SH-SY5Y (cell line): ENCODE data around the gene C4BPA.

Experiments
- GATA2 ChIP-seq: IDR thresholded peaks from 2 replicates; pipeline ENCODE4 v1.6.1; 2011; ENCODE audit warnings: mild to moderate bottlenecking, low read depth, low read length
- GATA3 ChIP-seq: IDR thresholded peaks from 2 replicates; pipeline ENCODE4 v1.6.1; 2011; ENCODE audit warnings: low read depth, mild to moderate bottlenecking, low read length, moderate library complexity

The C4BPA gene

GRCh38 chr1:207070811-207071210 is 33.2 kb upstream of the C4BPA start:
- no peak for TF ChIP-seq GATA3
- TF ChIP-seq GATA2, result no peak

- TF ChIP-seq GATA3, result no peak
- no peak for TF ChIP-seq GATA2
Observed at GRCh38 chr1:207071426-207071825, 32.6 kb upstream of the C4BPA start.

- TF ChIP-seq GATA3 (no peak), GATA2 (no peak)
Observed at GRCh38 chr1:207072233-207072632, 31.8 kb upstream of the C4BPA start.

- TF ChIP-seq GATA3 (no peak), GATA2 (no peak)
Observed at GRCh38 chr1:207073906-207074820, 29.9 kb upstream of the C4BPA start.

GRCh38 chr1:207076181-207076955 is 27.7 kb upstream of the C4BPA start:
- TF ChIP-seq GATA3, result no peak

GRCh38 chr1:207077012-207077411 is 27.0 kb upstream of the C4BPA start:
- TF ChIP-seq GATA3 (no peak), GATA2 (no peak)

GRCh38 chr1:207077470-207078377 is 26.3 kb upstream of the C4BPA start:
- TF ChIP-seq GATA3, result no peak
- TF ChIP-seq GATA2, result no peak

GRCh38 chr1:207078578-207079132 is 25.4 kb upstream of the C4BPA start:
- no peak for TF ChIP-seq GATA3
- no peak for TF ChIP-seq GATA2

GRCh38 chr1:207079706-207080241 is 24.3 kb upstream of the C4BPA start:
- TF ChIP-seq GATA2, result no peak
- TF ChIP-seq GATA3, result no peak

- no peak for TF ChIP-seq GATA3
- no peak for TF ChIP-seq GATA2
Observed at GRCh38 chr1:207081088-207081487, 22.9 kb upstream of the C4BPA start.

GRCh38 chr1:207081806-207082205 is 22.2 kb upstream of the C4BPA start:
- TF ChIP-seq GATA3 (no peak), GATA2 (no peak)

GRCh38 chr1:207084232-207084631 is 19.8 kb upstream of the C4BPA start:
- TF ChIP-seq GATA3, result no peak
- TF ChIP-seq GATA2, result no peak

GRCh38 chr1:207084701-207085180 is 19.3 kb upstream of the C4BPA start:
- TF ChIP-seq GATA3, result no peak
- no peak for TF ChIP-seq GATA2
